Activated CD8-positive, alpha-beta T cell treated with anti-CD3 and anti-CD28 coated beads for 36 hours (primary cell): ENCODE measurements around the gene PRKD1. TPM values are rescaled to one million over a fixed set of nuclear protein-coding genes. Genes with fewer than 3 reads are reported as not detected.

Source experiments
- ATAC-seq: fragments of 200-7000 bp; cut with Tn5 transposase; one replicate; pipeline ENCODE4 v1.10.0; 2021; ENCODE audit warnings: mild to moderate bottlenecking, moderate library complexity
- CTCF ChIA-PET: fragments of 350-600 bp; sonication (Branson Sonifier 250); formaldehyde crosslinking; loops from one replicate; lab custom pipeline; 2021; ENCODE audit warnings: antibody characterized with exemption; lab: Charles Lee
- POLR2A ChIA-PET: fragments of 350-600 bp; sonication (Branson Sonifier 250); formaldehyde crosslinking; loops from one replicate; lab custom pipeline; 2021; ENCODE audit warnings: antibody characterized with exemption; lab: Charles Lee
- DNase-seq: peaks from one replicate; pipeline ENCODE4 v3.0.0-alpha.2; 2020
- H3K27ac Mint-ChIP-seq: one replicate; pipeline ENCODE4 v1.8.0; 2021; ENCODE audit warnings: mild to moderate bottlenecking, mixed read lengths
- H3K27me3 Mint-ChIP-seq: one replicate; pipeline ENCODE4 v1.8.0; 2021; ENCODE audit warnings: mixed read lengths
- H3K36me3 Mint-ChIP-seq: one replicate; pipeline ENCODE4 v1.8.0; 2021; ENCODE audit warnings: low read depth, mixed read lengths
- H3K4me1 Mint-ChIP-seq: one replicate; pipeline ENCODE4 v1.8.0; 2021; ENCODE audit warnings: low read depth, mixed read lengths
- H3K4me3 Mint-ChIP-seq: one replicate; pipeline ENCODE4 v1.8.0; 2021; ENCODE audit warnings: mild to moderate bottlenecking, moderate library complexity, mixed read lengths
- H3K9me3 Mint-ChIP-seq: one replicate; pipeline ENCODE4 v1.8.0; 2021; ENCODE audit warnings: mixed read lengths
- intact Hi-C: fragments of 100-400 bp; cut with micrococcal nuclease; formaldehyde crosslinking; loops from one replicate; pipeline ENCODE4 v1.10.0; 2022
- total RNA-seq, 2 experiments: library from RNA; stranded (reverse); gene quantifications; one replicate each; pipeline ENCODE4 v1.2.3, GENCODE V29; 2021
- TF ChIP-seq, protein P1 (sequence below): fragments of 200-600 bp; IDR thresholded peaks from one replicate; pipeline ENCODE4 v1.8.0; 2022; ENCODE audit warnings: antibody characterized with exemption, mild to moderate bottlenecking

PRKD1 gene
- total RNA-seq, 2 experiments from 2014 or later, result not detected

GRCh38 chr14:29804481-29805266, 123.0 kb downstream of the PRKD1 start:
- POLR2A ChIA-PET, result no interaction called here
- ATAC-seq (no peak), DNase-seq (no peak)
- no peak overlapping the region for H3K4me3 Mint-ChIP-seq
- CTCF ChIA-PET, result no interaction called here
- H3K9me3 Mint-ChIP-seq, result peaks cover 4% of the 10 kb centered on the region
- intact Hi-C loops, result no loop called here
- TF ChIP-seq, protein P1, sequence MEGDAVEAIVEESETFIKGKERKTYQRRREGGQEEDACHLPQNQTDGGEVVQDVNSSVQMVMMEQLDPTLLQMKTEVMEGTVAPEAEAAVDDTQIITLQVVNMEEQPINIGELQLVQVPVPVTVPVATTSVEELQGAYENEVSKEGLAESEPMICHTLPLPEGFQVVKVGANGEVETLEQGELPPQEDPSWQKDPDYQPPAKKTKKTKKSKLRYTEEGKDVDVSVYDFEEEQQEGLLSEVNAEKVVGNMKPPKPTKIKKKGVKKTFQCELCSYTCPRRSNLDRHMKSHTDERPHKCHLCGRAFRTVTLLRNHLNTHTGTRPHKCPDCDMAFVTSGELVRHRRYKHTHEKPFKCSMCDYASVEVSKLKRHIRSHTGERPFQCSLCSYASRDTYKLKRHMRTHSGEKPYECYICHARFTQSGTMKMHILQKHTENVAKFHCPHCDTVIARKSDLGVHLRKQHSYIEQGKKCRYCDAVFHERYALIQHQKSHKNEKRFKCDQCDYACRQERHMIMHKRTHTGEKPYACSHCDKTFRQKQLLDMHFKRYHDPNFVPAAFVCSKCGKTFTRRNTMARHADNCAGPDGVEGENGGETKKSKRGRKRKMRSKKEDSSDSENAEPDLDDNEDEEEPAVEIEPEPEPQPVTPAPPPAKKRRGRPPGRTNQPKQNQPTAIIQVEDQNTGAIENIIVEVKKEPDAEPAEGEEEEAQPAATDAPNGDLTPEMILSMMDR, result no peak
- H3K27ac Mint-ChIP-seq, result no peak overlapping the region
- no peaks in the 10 kb centered on the region for H3K27me3 Mint-ChIP-seq
- no peaks in the 10 kb centered on the region for H3K4me1 Mint-ChIP-seq
- no peaks in the 10 kb centered on the region for H3K36me3 Mint-ChIP-seq

GRCh38 chr14:29803045-29803444, 124.6 kb downstream of the PRKD1 start:
- ChIA-PET POLR2A (no interaction called here), CTCF (no interaction called here)
- DNase-seq (no peak), ATAC-seq (no peak)
- intact Hi-C loops, result no loop called here
- Mint-ChIP-seq H3K4me1 (no peaks in the 10 kb centered on the region), H3K9me3 (peaks cover 2% of the 10 kb centered on the region), H3K36me3 (no peaks in the 10 kb centered on the region), H3K27ac (no peak overlapping the region), H3K27me3 (no peaks in the 10 kb centered on the region), H3K4me3 (no peak overlapping the region)
- TF ChIP-seq, protein P1, result no peak

- H3K9me3 Mint-ChIP-seq, result peaks cover 4% of the 10 kb centered on the region
- DNase-seq, result no peak
- intact Hi-C loops, result no loop called here
- no peaks in the 10 kb centered on the region for H3K36me3 Mint-ChIP-seq
- no peak overlapping the region for H3K27ac Mint-ChIP-seq
- H3K4me3 Mint-ChIP-seq, result no peak overlapping the region
- ChIA-PET CTCF (no interaction called here), POLR2A (no interaction called here)
- no peaks in the 10 kb centered on the region for H3K4me1 Mint-ChIP-seq
- H3K27me3 Mint-ChIP-seq, result no peaks in the 10 kb centered on the region
- TF ChIP-seq, protein P1, result no peak
- no peak for ATAC-seq
Observed at GRCh38 chr14:29802211-29802610, 125.4 kb downstream of the PRKD1 start.

GRCh38 chr14:29800961-29801360, 126.7 kb downstream of the PRKD1 start:
- DNase-seq (no peak), ATAC-seq (no peak)
- intact Hi-C loops, result no loop called here
- Mint-ChIP-seq H3K27me3 (no peaks in the 10 kb centered on the region), H3K27ac (no peak overlapping the region), H3K9me3 (peaks cover 4% of the 10 kb centered on the region), H3K36me3 (no peaks in the 10 kb centered on the region), H3K4me3 (no peak overlapping the region), H3K4me1 (no peaks in the 10 kb centered on the region)
- CTCF ChIA-PET, result no interaction called here
- POLR2A ChIA-PET, result no interaction called here
- TF ChIP-seq, protein P1, result no peak

- no peak for DNase-seq
- CTCF ChIA-PET, result no interaction called here
- intact Hi-C loops, result no loop called here
Observed at GRCh38 chr14:29799464-29800095, 128.1 kb downstream of the PRKD1 start.

More at GRCh38 chr14:29799464-29800095, 128.1 kb downstream of the PRKD1 start:
- no peak overlapping the region for H3K27ac Mint-ChIP-seq
- POLR2A ChIA-PET, result no interaction called here
- no peaks in the 10 kb centered on the region for H3K4me1 Mint-ChIP-seq
- peaks cover 2% of the 10 kb centered on the region for H3K9me3 Mint-ChIP-seq
- no peak for ATAC-seq
- no peaks in the 10 kb centered on the region for H3K27me3 Mint-ChIP-seq
- H3K4me3 Mint-ChIP-seq, result no peak overlapping the region
- TF ChIP-seq, protein P1, result no peak
- H3K36me3 Mint-ChIP-seq, result no peaks in the 10 kb centered on the region
